ENCODE data around the gene CDR2. TPM values are rescaled to one million over a fixed set of nuclear protein-coding genes. Genes with fewer than 3 reads are reported as not detected.
"Not testable (repeated sequence)": the region's sequence is repeated elsewhere in the genome, so short reads cannot be mapped to it uniquely, and the experiment has no call there.

CDR2 gene
- total RNA-seq = 11.8 TPM

GRCh38 chr16:22374311-22375116 lies at the start of gene CDR2:
TSS of gene CDR2 (minus strand) at chr16:22374619. CDS start at chr16:22374309, 310 bp downstream.
- FAIRE-seq (no peak), DNase-seq (ENCODE audit: low spot score in 2 of 2) (peak; percentile 95)

GRCh38 chr16:22423716-22424115 lies 49.3 kb upstream of the CDR2 start:
- FAIRE-seq (no peak), DNase-seq (ENCODE audit: low spot score in 2 of 2) (no peak)

- FAIRE-seq = no peak
- no peak for DNase-seq (ENCODE audit: low spot score in 2 of 2)
These were observed 46.7 kb upstream of the CDR2 start for GRCh38 chr16:22421136-22421535.

GRCh38 chr16:22420606-22421135 lies 46.3 kb upstream of the CDR2 start:
- DNase-seq (ENCODE audit: low spot score in 2 of 2) (no peak), FAIRE-seq (no peak)

- FAIRE-seq = no peak
- DNase-seq (ENCODE audit: low spot score in 2 of 2) = no peak
These were observed 45.5 kb upstream of the CDR2 start for GRCh38 chr16:22419908-22420307.

GRCh38 chr16:22418826-22419225 lies 44.4 kb upstream of the CDR2 start:
- DNase-seq (ENCODE audit: low spot score in 2 of 2) (no peak), FAIRE-seq (no peak)

GRCh38 chr16:22417798-22418197 lies 43.4 kb upstream of the CDR2 start:
- FAIRE-seq; DNase-seq (ENCODE audit: low spot score in 2 of 2): not testable (repeated sequence)

- DNase-seq (ENCODE audit: low spot score in 2 of 2) = no peak
- FAIRE-seq = no peak
These were observed 42.6 kb upstream of the CDR2 start for GRCh38 chr16:22417019-22417418.

GRCh38 chr16:22413819-22414218 lies 39.4 kb upstream of the CDR2 start:
- DNase-seq (ENCODE audit: low spot score in 2 of 2) (no peak), FAIRE-seq (no peak)

GRCh38 chr16:22407486-22407885 lies 33.1 kb upstream of the CDR2 start:
- FAIRE-seq = no peak

GRCh38 chr16:22402191-22402590 lies 27.8 kb upstream of the CDR2 start:
- FAIRE-seq = no peak
- DNase-seq (ENCODE audit: low spot score in 2 of 2) = no peak

More at GRCh38 chr16:22407486-22407885, 33.1 kb upstream of the CDR2 start:
- no peak for DNase-seq (ENCODE audit: low spot score in 2 of 2)

GRCh38 chr16:22400900-22401299 lies 26.5 kb upstream of the CDR2 start:
- FAIRE-seq (no peak), DNase-seq (ENCODE audit: low spot score in 2 of 2) (no peak)

- no peak for FAIRE-seq
- DNase-seq (ENCODE audit: low spot score in 2 of 2) = no peak
These were observed 23.5 kb upstream of the CDR2 start for GRCh38 chr16:22397931-22398330.

GRCh38 chr16:22397464-22397863 lies 23.0 kb upstream of the CDR2 start:
- no peak for DNase-seq (ENCODE audit: low spot score in 2 of 2)

GRCh38 chr16:22395960-22396359 lies 21.5 kb upstream of the CDR2 start:
- DNase-seq (ENCODE audit: low spot score in 2 of 2) = no peak
- no peak for FAIRE-seq

More at GRCh38 chr16:22397464-22397863, 23.0 kb upstream of the CDR2 start:
- no peak for FAIRE-seq

GRCh38 chr16:22394121-22394520 lies 19.7 kb upstream of the CDR2 start:
- DNase-seq (ENCODE audit: low spot score in 2 of 2) (no peak), FAIRE-seq (no peak)

- no peak for FAIRE-seq
- no peak for DNase-seq (ENCODE audit: low spot score in 2 of 2)
These were observed 13.8 kb upstream of the CDR2 start for GRCh38 chr16:22388101-22388644.

GRCh38 chr16:22386976-22387375 lies 12.6 kb upstream of the CDR2 start:
- no peak for DNase-seq (ENCODE audit: low spot score in 2 of 2)
- FAIRE-seq = no peak

GRCh38 chr16:22385196-22385595 lies 10.8 kb upstream of the CDR2 start:
- FAIRE-seq (no peak), DNase-seq (ENCODE audit: low spot score in 2 of 2) (no peak)

- DNase-seq (ENCODE audit: low spot score in 2 of 2) (no peak), FAIRE-seq (no peak)
These were observed 9.4 kb upstream of the CDR2 start for GRCh38 chr16:22383827-22384226.

- FAIRE-seq = no peak
- no peak for DNase-seq (ENCODE audit: low spot score in 2 of 2)
These were observed 7.0 kb upstream of the CDR2 start for GRCh38 chr16:22381392-22381791.

- DNase-seq (ENCODE audit: low spot score in 2 of 2) (no peak), FAIRE-seq (no peak)
These were observed 6.1 kb upstream of the CDR2 start for GRCh38 chr16:22380529-22380928.

All from frontal cortex (tissue), 4 donors.